Measurements from ENCODE around the gene SMOC2.

SMOC2 gene

GRCh38 chr6:168662301-168662936 lies 221.4 kb downstream of the SMOC2 start:
- Histone ChIP-seq H4K8ac (ENCODE audit: low read depth, low read length) (no peak overlapping the region), H3K18ac (ENCODE audit: low read length) (no peak overlapping the region), H3K4me2 (ENCODE audit: low read length) (no peak overlapping the region), H3K27me3 (ENCODE audit: insufficient read depth, low read length, poor library complexity) (no peaks in the 10 kb centered on the region), H2BK5ac (ENCODE audit: low read length) (no peak overlapping the region), H3K4ac (ENCODE audit: low read depth, low read length) (no peak overlapping the region), H3K4me1 (ENCODE audit: control insufficient read depth, low read depth, low read length) (no peaks in the 10 kb centered on the region), H2BK120ac (ENCODE audit: low read depth, low read length) (no peak overlapping the region), H3K4me3 (ENCODE audit: low read length) (no peak overlapping the region), H3K36me3 (ENCODE audit: control insufficient read depth, insufficient read depth, low read length) (no peaks in the 10 kb centered on the region), H3K79me2 (ENCODE audit: control insufficient read depth, insufficient read depth, low read length) (no peaks in the 10 kb centered on the region), H3K27ac (ENCODE audit: low read depth, low read length) (no peak overlapping the region), H4K5ac (ENCODE audit: low read length) (no peak overlapping the region), H3K23ac (ENCODE audit: low read length) (no peak overlapping the region), H3K56ac (ENCODE audit: low read length) (no peak overlapping the region), H2BK15ac (replicated peaks; ENCODE audit: low read depth) (no peak overlapping the region), H3K9ac (ENCODE audit: low read length) (no peak overlapping the region), H2AK5ac (ENCODE audit: low read length) (no peak overlapping the region), H3K79me1 (ENCODE audit: low read length) (no peaks in the 10 kb centered on the region)
- WGBS (ENCODE audit: extremely low coverage, insufficient coverage, low lambda C conversion rate) = no CpG with 5 or more reads among the region's 17 CpGs
- no peak for DNase-seq

GRCh38 chr6:168663041-168663440 lies 222.1 kb downstream of the SMOC2 start:
- no peak overlapping the region for H2BK5ac ChIP-seq (ENCODE audit: low read length)
- H2AK5ac ChIP-seq (ENCODE audit: low read length) = no peak overlapping the region
- no CpG with 5 or more reads among the region's 7 CpGs for WGBS (ENCODE audit: extremely low coverage, insufficient coverage, low lambda C conversion rate)
- no peak for DNase-seq
- H3K4me1 ChIP-seq (ENCODE audit: control insufficient read depth, low read depth, low read length) = no peaks in the 10 kb centered on the region
- no peaks in the 10 kb centered on the region for H3K36me3 ChIP-seq (ENCODE audit: control insufficient read depth, insufficient read depth, low read length)
- no peaks in the 10 kb centered on the region for H3K79me1 ChIP-seq (ENCODE audit: low read length)
- H3K4ac ChIP-seq (ENCODE audit: low read depth, low read length) = no peak overlapping the region
- H2BK120ac ChIP-seq (ENCODE audit: low read depth, low read length) = no peak overlapping the region
- H4K5ac ChIP-seq (ENCODE audit: low read length) = no peak overlapping the region
- H2BK15ac ChIP-seq (replicated peaks; ENCODE audit: low read depth) = no peak overlapping the region
- H3K27ac ChIP-seq (ENCODE audit: low read depth, low read length) = no peak overlapping the region
- H3K4me2 ChIP-seq (ENCODE audit: low read length) = no peak overlapping the region
- no peaks in the 10 kb centered on the region for H3K79me2 ChIP-seq (ENCODE audit: control insufficient read depth, insufficient read depth, low read length)
- H3K56ac ChIP-seq (ENCODE audit: low read length) = no peak overlapping the region
- no peak overlapping the region for H3K23ac ChIP-seq (ENCODE audit: low read length)
- no peak overlapping the region for H3K9ac ChIP-seq (ENCODE audit: low read length)
- H3K18ac ChIP-seq (ENCODE audit: low read length) = no peak overlapping the region
- no peak overlapping the region for H3K4me3 ChIP-seq (ENCODE audit: low read length)
- no peaks in the 10 kb centered on the region for H3K27me3 ChIP-seq (ENCODE audit: insufficient read depth, low read length, poor library complexity)
- H4K8ac ChIP-seq (ENCODE audit: low read depth, low read length) = no peak overlapping the region

GRCh38 chr6:168664956-168665355 lies 224.0 kb downstream of the SMOC2 start:
- H3K4me1 ChIP-seq (ENCODE audit: control insufficient read depth, low read depth, low read length) = no peaks in the 10 kb centered on the region
- H3K9ac ChIP-seq (ENCODE audit: low read length) = no peak overlapping the region
- WGBS (ENCODE audit: extremely low coverage, insufficient coverage, low lambda C conversion rate) = no CpG with 5 or more reads among the region's 9 CpGs
- no peak overlapping the region for H3K18ac ChIP-seq (ENCODE audit: low read length)
- H3K27ac ChIP-seq (ENCODE audit: low read depth, low read length) = no peak overlapping the region
- H3K4ac ChIP-seq (ENCODE audit: low read depth, low read length) = no peak overlapping the region
- H2BK5ac ChIP-seq (ENCODE audit: low read length) = no peak overlapping the region
- H3K4me2 ChIP-seq (ENCODE audit: low read length) = no peak overlapping the region
- DNase-seq = no peak
- H3K56ac ChIP-seq (ENCODE audit: low read length) = no peak overlapping the region
- H3K36me3 ChIP-seq (ENCODE audit: control insufficient read depth, insufficient read depth, low read length) = no peaks in the 10 kb centered on the region
- H3K23ac ChIP-seq (ENCODE audit: low read length) = no peak overlapping the region
- no peaks in the 10 kb centered on the region for H3K79me1 ChIP-seq (ENCODE audit: low read length)
- no peak overlapping the region for H3K4me3 ChIP-seq (ENCODE audit: low read length)
- no peak overlapping the region for H4K5ac ChIP-seq (ENCODE audit: low read length)
- H3K79me2 ChIP-seq (ENCODE audit: control insufficient read depth, insufficient read depth, low read length) = no peaks in the 10 kb centered on the region
- H4K8ac ChIP-seq (ENCODE audit: low read depth, low read length) = no peak overlapping the region
- H2BK15ac ChIP-seq (replicated peaks; ENCODE audit: low read depth) = no peak overlapping the region
- H2AK5ac ChIP-seq (ENCODE audit: low read length) = no peak overlapping the region
- no peaks in the 10 kb centered on the region for H3K27me3 ChIP-seq (ENCODE audit: insufficient read depth, low read length, poor library complexity)
- H2BK120ac ChIP-seq (ENCODE audit: low read depth, low read length) = no peak overlapping the region

GRCh38 chr6:168666170-168666569 lies 225.2 kb downstream of the SMOC2 start:
- Histone ChIP-seq H3K18ac (ENCODE audit: low read length) (no peak overlapping the region), H3K36me3 (ENCODE audit: control insufficient read depth, insufficient read depth, low read length) (no peaks in the 10 kb centered on the region), H2BK120ac (ENCODE audit: low read depth, low read length) (no peak overlapping the region), H4K8ac (ENCODE audit: low read depth, low read length) (no peak overlapping the region), H3K4me3 (ENCODE audit: low read length) (no peak overlapping the region), H3K27ac (ENCODE audit: low read depth, low read length) (no peak overlapping the region), H2BK5ac (ENCODE audit: low read length) (no peak overlapping the region), H3K9ac (ENCODE audit: low read length) (no peak overlapping the region), H4K5ac (ENCODE audit: low read length) (no peak overlapping the region), H3K56ac (ENCODE audit: low read length) (no peak overlapping the region), H3K4ac (ENCODE audit: low read depth, low read length) (no peak overlapping the region), H3K79me2 (ENCODE audit: control insufficient read depth, insufficient read depth, low read length) (no peaks in the 10 kb centered on the region), H2AK5ac (ENCODE audit: low read length) (no peak overlapping the region), H3K4me1 (ENCODE audit: control insufficient read depth, low read depth, low read length) (no peaks in the 10 kb centered on the region), H3K79me1 (ENCODE audit: low read length) (no peaks in the 10 kb centered on the region), H3K4me2 (ENCODE audit: low read length) (no peak overlapping the region), H3K27me3 (ENCODE audit: insufficient read depth, low read length, poor library complexity) (no peaks in the 10 kb centered on the region), H2BK15ac (replicated peaks; ENCODE audit: low read depth) (no peak overlapping the region), H3K23ac (ENCODE audit: low read length) (no peak overlapping the region)
- no CpG with 5 or more reads among the region's 3 CpGs for WGBS (ENCODE audit: extremely low coverage, insufficient coverage, low lambda C conversion rate)
- DNase-seq = no peak

GRCh38 chr6:168666699-168667427 lies 225.9 kb downstream of the SMOC2 start:
- WGBS (ENCODE audit: extremely low coverage, insufficient coverage, low lambda C conversion rate) = no CpG with 5 or more reads among the region's 18 CpGs
- no peak overlapping the region for H2BK15ac ChIP-seq (replicated peaks; ENCODE audit: low read depth)
- DNase-seq = peak; percentile 39

More at GRCh38 chr6:168666699-168667427, 225.9 kb downstream of the SMOC2 start:
- Histone ChIP-seq H3K4ac (ENCODE audit: low read depth, low read length) (no peak overlapping the region), H3K4me3 (ENCODE audit: low read length) (no peak overlapping the region), H3K23ac (ENCODE audit: low read length) (no peak overlapping the region), H3K79me1 (ENCODE audit: low read length) (no peaks in the 10 kb centered on the region), H2BK5ac (ENCODE audit: low read length) (no peak overlapping the region), H3K27ac (ENCODE audit: low read depth, low read length) (no peak overlapping the region), H3K36me3 (ENCODE audit: control insufficient read depth, insufficient read depth, low read length) (no peaks in the 10 kb centered on the region), H4K5ac (ENCODE audit: low read length) (no peak overlapping the region), H2AK5ac (ENCODE audit: low read length) (no peak overlapping the region), H2BK120ac (ENCODE audit: low read depth, low read length) (no peak overlapping the region), H3K56ac (ENCODE audit: low read length) (no peak overlapping the region), H3K9ac (ENCODE audit: low read length) (no peak overlapping the region), H3K4me1 (ENCODE audit: control insufficient read depth, low read depth, low read length) (no peaks in the 10 kb centered on the region), H3K4me2 (ENCODE audit: low read length) (no peak overlapping the region), H3K79me2 (ENCODE audit: control insufficient read depth, insufficient read depth, low read length) (no peaks in the 10 kb centered on the region), H4K8ac (ENCODE audit: low read depth, low read length) (no peak overlapping the region), H3K27me3 (ENCODE audit: insufficient read depth, low read length, poor library complexity) (no peaks in the 10 kb centered on the region), H3K18ac (ENCODE audit: low read length) (no peak overlapping the region)

All from mesendoderm (in vitro differentiated cells).